Ascending aorta (tissue), 2 donors: Measurements from ENCODE around the gene APOA5. TPM values are rescaled to one million over a fixed set of nuclear protein-coding genes. Genes with fewer than 3 reads are reported as not detected.

Experiments
- DNase-seq, 2 donors: peaks; one replicate each; pipeline ENCODE4 v3.0.0-alpha.2; 2019; ENCODE audit warnings: low spot score in 2 of 2
- H3K27ac ChIP-seq, 2 donors: fragments of 200-600 bp; sonication (generic); one replicate each; pipeline ENCODE4 v1.5.1; 2016 to 2017; ENCODE audit warnings: mild to moderate bottlenecking in 1 of 2
- H3K27me3 ChIP-seq: fragments of 200-600 bp; sonication (generic); one replicate; pipeline ENCODE4 v1.5.1; 2017
- H3K36me3 ChIP-seq, 2 donors: fragments of 200-600 bp; sonication (generic); one replicate each; pipeline ENCODE4 v1.5.1; 2016
- H3K4me1 ChIP-seq, 2 donors: fragments of 200-600 bp; sonication (generic); one replicate each; pipeline ENCODE4 v1.5.1; 2016 to 2017; ENCODE audit warnings: mild to moderate bottlenecking in 1 of 2
- H3K4me3 ChIP-seq, 2 donors: fragments of 200-600 bp; sonication (generic); one replicate each; pipeline ENCODE4 v1.5.1; 2016 to 2017; ENCODE audit warnings: mild to moderate bottlenecking in 1 of 2
- H3K9me3 ChIP-seq, 2 donors: fragments of 200-600 bp; sonication (generic); one replicate each; pipeline ENCODE4 v1.5.1; 2016
- intact Hi-C: fragments of 100-400 bp; cut with DNase I; formaldehyde crosslinking; loops from one replicate; pipeline ENCODE4 v1.15.1; 2023
- total RNA-seq: library from RNA; depleted of rRNA; stranded (reverse); fragments of >200 nt; gene quantifications from one replicate; pipeline ENCODE4 v1.1.0, GENCODE V29; 2016
- TF ChIP-seq, protein P1 (sequence below), 3 experiments: fragments of 200-600 bp in 2 of 3; fragments of 450-650 bp in 1 of 3; sonication (generic) in 2 of 3; IDR thresholded peaks; one replicate each; pipeline ENCODE4 v1.5.1; 2016 to 2019; ENCODE audit warnings: antibody characterized with exemption in 3 of 3, mild to moderate bottlenecking in 1 of 3, moderate library complexity in 1 of 3

The APOA5 gene
- total RNA-seq, 1 donor from 2014 or later, result not detected

DNA sequence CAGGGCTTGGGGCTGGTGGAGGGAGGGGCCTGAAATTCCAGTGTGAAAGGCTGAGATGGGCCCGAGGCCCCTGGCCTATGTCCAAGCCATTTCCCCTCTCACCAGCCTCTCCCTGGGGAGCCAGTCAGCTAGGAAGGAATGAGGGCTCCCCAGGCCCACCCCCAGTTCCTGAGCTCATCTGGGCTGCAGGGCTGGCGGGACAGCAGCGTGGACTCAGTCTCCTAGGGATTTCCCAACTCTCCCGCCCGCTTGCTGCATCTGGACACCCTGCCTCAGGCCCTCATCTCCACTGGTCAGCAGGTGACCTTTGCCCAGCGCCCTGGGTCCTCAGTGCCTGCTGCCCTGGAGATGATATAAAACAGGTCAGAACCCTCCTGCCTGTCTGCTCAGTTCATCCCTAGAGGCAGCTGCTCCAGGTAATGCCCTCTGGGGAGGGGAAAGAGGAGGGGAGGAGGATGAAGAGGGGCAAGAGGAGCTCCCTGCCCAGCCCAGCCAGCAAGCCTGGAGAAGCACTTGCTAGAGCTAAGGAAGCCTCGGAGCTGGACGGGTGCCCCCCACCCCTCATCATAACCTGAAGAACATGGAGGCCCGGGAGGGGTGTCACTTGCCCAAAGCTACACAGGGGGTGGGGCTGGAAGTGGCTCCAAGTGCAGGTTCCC is 38.0 kb upstream of the APOA5 start, which contains the start of gene APOC3:
TSS of gene APOC3 (plus strand) at position 383 of the 659 bp plus-strand sequence. CDS start 676 bp downstream, outside the sequence.
- no peak within 1 kb of the TSS for H3K4me3 ChIP-seq
- TF ChIP-seq, protein P1, sequence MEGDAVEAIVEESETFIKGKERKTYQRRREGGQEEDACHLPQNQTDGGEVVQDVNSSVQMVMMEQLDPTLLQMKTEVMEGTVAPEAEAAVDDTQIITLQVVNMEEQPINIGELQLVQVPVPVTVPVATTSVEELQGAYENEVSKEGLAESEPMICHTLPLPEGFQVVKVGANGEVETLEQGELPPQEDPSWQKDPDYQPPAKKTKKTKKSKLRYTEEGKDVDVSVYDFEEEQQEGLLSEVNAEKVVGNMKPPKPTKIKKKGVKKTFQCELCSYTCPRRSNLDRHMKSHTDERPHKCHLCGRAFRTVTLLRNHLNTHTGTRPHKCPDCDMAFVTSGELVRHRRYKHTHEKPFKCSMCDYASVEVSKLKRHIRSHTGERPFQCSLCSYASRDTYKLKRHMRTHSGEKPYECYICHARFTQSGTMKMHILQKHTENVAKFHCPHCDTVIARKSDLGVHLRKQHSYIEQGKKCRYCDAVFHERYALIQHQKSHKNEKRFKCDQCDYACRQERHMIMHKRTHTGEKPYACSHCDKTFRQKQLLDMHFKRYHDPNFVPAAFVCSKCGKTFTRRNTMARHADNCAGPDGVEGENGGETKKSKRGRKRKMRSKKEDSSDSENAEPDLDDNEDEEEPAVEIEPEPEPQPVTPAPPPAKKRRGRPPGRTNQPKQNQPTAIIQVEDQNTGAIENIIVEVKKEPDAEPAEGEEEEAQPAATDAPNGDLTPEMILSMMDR (IDR thresholded peaks at IDR 0.05), result no peak
- H3K36me3 ChIP-seq, result no peaks in the 10 kb centered on the region
- no peaks in the 10 kb centered on the region for H3K9me3 ChIP-seq
- intact Hi-C loops, result no loop called here
- no peaks in the 10 kb centered on the region for H3K27me3 ChIP-seq
- no peaks in the 10 kb centered on the region for H3K4me1 ChIP-seq
- no peak within 1 kb of the TSS for H3K27ac ChIP-seq
- no peak for DNase-seq

DNA sequence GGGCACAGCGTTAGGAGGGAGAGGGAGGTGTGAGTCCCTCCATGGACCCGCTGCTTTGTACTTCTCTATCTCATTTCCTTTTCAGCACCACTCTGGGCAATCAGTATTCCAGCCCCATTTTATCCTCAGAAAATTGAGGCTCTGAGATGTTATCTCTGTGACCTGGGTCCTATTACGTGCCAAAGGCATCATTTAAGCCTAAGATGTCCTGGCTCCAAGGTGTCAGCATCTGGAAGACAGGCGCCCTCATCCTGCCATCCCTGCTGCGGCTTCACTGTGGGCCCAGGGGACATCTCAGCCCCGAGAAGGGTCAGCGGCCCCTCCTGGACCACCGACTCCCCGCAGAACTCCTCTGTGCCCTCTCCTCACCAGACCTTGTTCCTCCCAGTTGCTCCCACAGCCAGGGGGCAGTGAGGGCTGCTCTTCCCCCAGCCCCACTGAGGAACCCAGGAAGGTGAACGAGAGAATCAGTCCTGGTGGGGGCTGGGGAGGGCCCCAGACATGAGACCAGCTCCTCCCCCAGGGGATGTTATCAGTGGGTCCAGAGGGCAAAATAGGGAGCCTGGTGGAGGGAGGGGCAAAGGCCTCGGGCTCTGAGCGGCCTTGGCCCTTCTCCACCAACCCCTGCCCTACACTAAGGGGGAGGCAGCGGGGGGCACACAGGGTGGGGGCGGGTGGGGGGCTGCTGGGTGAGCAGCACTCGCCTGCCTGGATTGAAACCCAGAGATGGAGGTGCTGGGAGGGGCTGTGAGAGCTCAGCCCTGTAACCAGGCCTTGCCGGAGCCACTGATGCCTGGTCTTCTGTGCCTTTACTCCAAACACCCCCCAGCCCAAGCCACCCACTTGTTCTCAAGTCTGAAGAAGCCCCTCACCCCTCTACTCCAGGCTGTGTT is 37.2 kb upstream of the APOA5 start:
- Histone ChIP-seq H3K4me3 (no peak overlapping the region), H3K4me1 (no peaks in the 10 kb centered on the region), H3K27ac (no peak overlapping the region), H3K27me3 (no peaks in the 10 kb centered on the region), H3K9me3 (no peaks in the 10 kb centered on the region), H3K36me3 (no peaks in the 10 kb centered on the region)
- TF ChIP-seq, protein P1 (IDR thresholded peaks at IDR 0.05), result no peak
- DNase-seq, result no peak
- intact Hi-C loops, result no loop called here

DNA sequence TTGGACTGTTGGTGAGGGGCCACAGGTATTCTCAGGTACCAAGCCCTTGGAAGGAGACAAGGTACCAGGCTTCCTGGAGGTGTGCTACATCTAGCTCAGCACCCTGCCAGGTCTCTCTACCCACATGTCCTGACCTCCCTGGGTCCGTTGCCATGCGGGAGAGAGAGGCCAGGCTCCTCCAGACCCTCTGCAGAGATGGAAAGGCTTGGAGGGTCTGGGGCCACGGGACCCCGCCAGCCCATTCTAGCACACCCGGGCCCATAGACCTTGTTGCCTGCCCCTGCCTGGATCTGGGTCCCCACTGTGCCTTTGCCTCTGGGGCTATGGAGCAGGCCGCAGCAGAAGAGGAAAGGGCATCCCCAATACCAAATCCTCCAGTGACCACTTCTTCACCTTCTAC is 35.8 kb upstream of the APOA5 start:
- Histone ChIP-seq H3K36me3 (no peaks in the 10 kb centered on the region), H3K9me3 (no peaks in the 10 kb centered on the region), H3K27me3 (no peaks in the 10 kb centered on the region), H3K4me3 (no peak overlapping the region), H3K27ac (no peak overlapping the region), H3K4me1 (no peaks in the 10 kb centered on the region)
- TF ChIP-seq, protein P1 (IDR thresholded peaks at IDR 0.05), result no peak
- DNase-seq, result no peak
- intact Hi-C loops, result no loop called here

DNA sequence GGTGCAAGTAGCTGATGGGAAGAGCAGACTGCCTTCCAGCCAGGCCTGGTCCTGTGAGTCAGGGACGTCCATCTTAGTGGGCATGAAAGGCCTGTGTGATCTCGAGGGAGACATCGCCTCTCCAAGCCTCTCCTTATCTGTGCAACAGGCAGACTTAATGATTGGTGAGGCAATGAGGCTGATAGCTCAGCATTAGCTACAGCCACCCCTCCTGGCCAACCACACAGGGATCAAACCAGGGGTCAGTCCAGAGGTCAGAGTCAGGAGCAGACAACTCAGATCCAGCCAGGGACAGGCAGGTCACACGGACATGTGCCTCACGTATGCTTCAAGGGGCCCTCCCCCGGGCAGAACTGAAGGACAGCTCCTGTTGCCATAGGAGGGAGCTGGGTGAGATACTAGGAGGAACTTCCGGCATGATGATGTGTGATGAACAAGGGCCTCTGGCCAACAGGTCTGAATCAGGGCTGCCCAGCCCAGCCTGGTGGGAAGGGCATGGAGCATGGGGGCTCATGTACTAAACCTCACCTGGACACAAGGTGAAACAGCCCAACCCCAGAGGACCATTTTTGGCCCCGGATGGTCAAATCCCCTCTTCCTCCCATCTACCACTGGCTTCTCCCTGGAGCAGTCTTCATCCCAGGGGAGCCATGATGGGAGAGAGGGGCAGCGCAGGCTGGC is 35.2 kb upstream of the APOA5 start:
- no peak overlapping the region for H3K4me3 ChIP-seq
- H3K27me3 ChIP-seq, result no peaks in the 10 kb centered on the region
- no peaks in the 10 kb centered on the region for H3K9me3 ChIP-seq
- no peaks in the 10 kb centered on the region for H3K36me3 ChIP-seq
- intact Hi-C loops, result no loop called here
- TF ChIP-seq, protein P1 (IDR thresholded peaks at IDR 0.05), result no peak
- H3K4me1 ChIP-seq, result no peaks in the 10 kb centered on the region
- no peak for DNase-seq
- no peak overlapping the region for H3K27ac ChIP-seq

DNA sequence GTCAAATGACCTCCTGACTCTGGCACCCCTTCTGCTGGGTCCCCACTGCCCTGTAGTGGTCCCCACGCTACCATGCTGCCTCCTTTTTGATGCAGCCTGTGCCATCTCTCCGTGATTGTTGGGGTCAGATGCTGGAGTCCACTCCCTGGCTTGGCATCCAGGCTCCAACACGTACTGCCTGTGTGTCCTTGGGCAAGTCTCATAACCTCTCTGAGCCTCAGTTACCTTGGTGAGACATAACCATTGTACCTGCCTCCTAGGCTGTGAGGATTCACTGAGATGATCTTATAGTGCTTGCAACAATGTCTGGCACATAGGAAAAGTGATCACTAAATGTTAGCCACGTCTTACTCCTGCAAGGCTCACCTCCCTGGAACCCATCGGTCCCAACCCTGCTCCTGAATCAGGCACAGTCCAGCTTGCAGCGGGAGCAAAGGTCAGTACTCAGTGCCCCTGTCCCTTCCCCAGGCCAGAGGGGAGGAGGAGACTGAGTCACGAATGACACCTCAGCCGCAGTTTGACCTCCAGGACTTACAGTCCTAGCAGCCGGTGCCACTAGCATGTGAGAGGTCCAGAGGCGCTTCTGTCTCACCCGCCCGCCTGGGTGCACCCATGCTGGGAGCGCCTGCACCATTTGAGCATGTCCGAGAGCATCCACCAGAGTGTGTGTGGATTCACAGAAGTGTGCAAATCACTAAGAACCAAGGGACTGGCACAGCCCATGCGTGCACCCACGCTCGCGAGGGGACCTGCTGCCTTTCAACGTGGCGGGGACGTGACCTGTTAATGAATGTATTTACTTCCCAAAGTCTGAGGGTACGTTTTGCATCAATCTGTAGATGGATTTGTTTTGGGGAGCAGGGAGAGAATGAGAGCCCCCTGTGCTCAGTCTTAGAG is 34.4 kb upstream of the APOA5 start:
- H3K27ac ChIP-seq, result no peak overlapping the region
- DNase-seq, result no peak
- no peaks in the 10 kb centered on the region for H3K36me3 ChIP-seq
- intact Hi-C loops, result no loop called here
- no peaks in the 10 kb centered on the region for H3K27me3 ChIP-seq
- TF ChIP-seq, protein P1 (IDR thresholded peaks at IDR 0.05), result no peak
- no peaks in the 10 kb centered on the region for H3K4me1 ChIP-seq
- no peak overlapping the region for H3K4me3 ChIP-seq
- no peaks in the 10 kb centered on the region for H3K9me3 ChIP-seq
